OCI-LY1 (cell line): Measurements from ENCODE around the gene CTSC.

Experiments used
- H2AFZ ChIP-seq: fragments of 200-600 bp; sonication (generic), shearing (Covaris generic); 2 replicates; pipeline ENCODE4 v1.6.0; 2014; ENCODE audit warnings: antibody characterized with exemption, mild to moderate bottlenecking, low read length
- H3F3A ChIP-seq: fragments of 200-600 bp; sonication (generic), shearing (Covaris generic); 2 replicates; pipeline ENCODE4 v1.6.0; 2014; ENCODE audit warnings: mild to moderate bottlenecking, antibody characterized with exemption, low read length, moderate library complexity; ENCODE audit not compliant: insufficient read depth
- H3K27ac ChIP-seq: fragments of 200-600 bp; sonication (generic); 2 replicates; pipeline ENCODE4 v1.5.1; 2014; ENCODE audit warnings: low read length, mixed run types, mild to moderate bottlenecking, low read depth; ENCODE audit not compliant: poor library complexity, severe bottlenecking
- H3K27me3 ChIP-seq: fragments of 200-600 bp; sonication (generic); 2 replicates; pipeline ENCODE4 v1.6.0; 2014; ENCODE audit warnings: antibody characterized with exemption, mild to moderate bottlenecking, low read length, moderate library complexity; ENCODE audit not compliant: insufficient read depth
- H3K36me3 ChIP-seq: fragments of 200-600 bp; sonication (generic); 2 replicates; pipeline ENCODE4 v1.6.1; 2014; ENCODE audit warnings: mild to moderate bottlenecking, antibody characterized with exemption, low read length, moderate library complexity, mixed read lengths; ENCODE audit not compliant: insufficient read depth
- H3K4me1 ChIP-seq: fragments of 200-600 bp; sonication (generic); 2 replicates; pipeline ENCODE4 v1.5.1; 2014; ENCODE audit warnings: mild to moderate bottlenecking, low read length, moderate library complexity; ENCODE audit not compliant: insufficient read depth, severe bottlenecking
- H3K4me2 ChIP-seq: fragments of 200-600 bp; sonication (generic), shearing (Covaris generic); 2 replicates; pipeline ENCODE4 v1.6.1; 2014; ENCODE audit warnings: low read length
- H3K4me3 ChIP-seq: fragments of 200-600 bp; sonication (generic); 2 replicates; pipeline ENCODE4 v1.5.1; 2014; ENCODE audit warnings: low read length, low read depth, mild to moderate bottlenecking, mixed read lengths; ENCODE audit not compliant: poor library complexity, severe bottlenecking
- H3K79me2 ChIP-seq: fragments of 200-600 bp; shearing (Covaris generic); 2 replicates; pipeline ENCODE4 v1.6.1; 2016; ENCODE audit warnings: mixed run types, low read length, mixed read lengths; ENCODE audit not compliant: insufficient read depth
- H3K9ac ChIP-seq: fragments of 200-600 bp; sonication (generic), shearing (Covaris generic); 2 replicates; pipeline ENCODE4 v1.6.1; 2014; ENCODE audit warnings: mild to moderate bottlenecking, low read length, mixed read lengths
- H3K9me2 ChIP-seq: fragments of 200-600 bp; sonication (generic), shearing (Covaris generic); 2 replicates; pipeline ENCODE4 v1.6.1; 2014; ENCODE audit warnings: low read depth, mild to moderate bottlenecking, low read length, mixed read lengths
- H3K9me3 ChIP-seq: fragments of 200-600 bp; shearing (Covaris generic); 2 replicates; pipeline ENCODE4 v1.6.1; 2014; ENCODE audit warnings: low read length, mixed read lengths
- H4K20me1 ChIP-seq: fragments of 200-600 bp; sonication (generic), shearing (Covaris generic); 2 replicates; pipeline ENCODE4 v1.6.0; 2016; ENCODE audit warnings: mild to moderate bottlenecking, low read length; ENCODE audit not compliant: insufficient read depth
- EZH2 ChIP-seq: fragments of 200-600 bp; sonication (generic), shearing (Covaris generic); IDR thresholded peaks from 2 replicates; pipeline ENCODE4 v1.8.0; 2017; ENCODE audit warnings: borderline replicate concordance, mixed run types, mild to moderate bottlenecking, antibody characterized with exemption, low read length, moderate library complexity, mixed read lengths
- TF ChIP-seq, protein P1 (sequence below): fragments of 200-600 bp; sonication (generic), shearing (Covaris generic); IDR thresholded peaks from 2 replicates; pipeline ENCODE4 v1.5.1; 2017; ENCODE audit warnings: mild to moderate bottlenecking, antibody characterized with exemption, low read length, moderate library complexity, mixed read lengths

The CTSC gene

DNA sequence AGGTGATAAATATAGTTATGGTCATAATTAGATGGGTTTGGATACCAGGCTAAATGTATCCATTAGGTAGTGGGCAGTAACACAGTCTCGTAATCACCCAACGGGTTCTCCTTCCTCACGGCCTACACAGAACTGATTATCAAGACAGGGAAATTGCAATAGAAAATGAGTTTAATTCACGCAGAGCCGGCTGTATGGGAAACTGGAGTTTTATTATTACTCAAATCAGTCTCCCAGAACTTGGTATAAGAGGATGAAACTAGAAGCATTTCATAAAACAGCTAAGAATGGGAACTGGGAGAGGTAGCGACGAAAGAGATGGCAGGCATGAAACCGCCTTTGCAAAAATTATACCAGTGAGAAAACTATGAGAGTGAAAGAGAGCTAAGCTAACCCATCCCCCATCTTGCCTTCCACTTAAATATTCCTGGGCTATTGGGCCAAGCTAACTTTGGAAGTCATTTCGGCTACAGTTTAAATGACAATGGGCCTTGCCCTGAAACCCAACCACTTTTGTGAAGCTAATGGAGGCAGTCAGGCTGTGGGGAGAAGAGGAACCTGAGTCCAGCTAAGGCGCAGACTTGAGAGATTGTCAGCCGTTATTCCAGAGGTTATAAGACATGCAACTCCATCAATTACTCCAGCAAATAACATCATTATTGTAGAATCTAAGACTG, 29.6 kb downstream of the CTSC start:
- TF ChIP-seq EZH2 = no peak
- TF ChIP-seq, protein P1, sequence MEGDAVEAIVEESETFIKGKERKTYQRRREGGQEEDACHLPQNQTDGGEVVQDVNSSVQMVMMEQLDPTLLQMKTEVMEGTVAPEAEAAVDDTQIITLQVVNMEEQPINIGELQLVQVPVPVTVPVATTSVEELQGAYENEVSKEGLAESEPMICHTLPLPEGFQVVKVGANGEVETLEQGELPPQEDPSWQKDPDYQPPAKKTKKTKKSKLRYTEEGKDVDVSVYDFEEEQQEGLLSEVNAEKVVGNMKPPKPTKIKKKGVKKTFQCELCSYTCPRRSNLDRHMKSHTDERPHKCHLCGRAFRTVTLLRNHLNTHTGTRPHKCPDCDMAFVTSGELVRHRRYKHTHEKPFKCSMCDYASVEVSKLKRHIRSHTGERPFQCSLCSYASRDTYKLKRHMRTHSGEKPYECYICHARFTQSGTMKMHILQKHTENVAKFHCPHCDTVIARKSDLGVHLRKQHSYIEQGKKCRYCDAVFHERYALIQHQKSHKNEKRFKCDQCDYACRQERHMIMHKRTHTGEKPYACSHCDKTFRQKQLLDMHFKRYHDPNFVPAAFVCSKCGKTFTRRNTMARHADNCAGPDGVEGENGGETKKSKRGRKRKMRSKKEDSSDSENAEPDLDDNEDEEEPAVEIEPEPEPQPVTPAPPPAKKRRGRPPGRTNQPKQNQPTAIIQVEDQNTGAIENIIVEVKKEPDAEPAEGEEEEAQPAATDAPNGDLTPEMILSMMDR = no peak
- H3K79me2 ChIP-seq = no peaks in the 10 kb centered on the region
- no peak overlapping the region for H3K4me3 ChIP-seq

DNA sequence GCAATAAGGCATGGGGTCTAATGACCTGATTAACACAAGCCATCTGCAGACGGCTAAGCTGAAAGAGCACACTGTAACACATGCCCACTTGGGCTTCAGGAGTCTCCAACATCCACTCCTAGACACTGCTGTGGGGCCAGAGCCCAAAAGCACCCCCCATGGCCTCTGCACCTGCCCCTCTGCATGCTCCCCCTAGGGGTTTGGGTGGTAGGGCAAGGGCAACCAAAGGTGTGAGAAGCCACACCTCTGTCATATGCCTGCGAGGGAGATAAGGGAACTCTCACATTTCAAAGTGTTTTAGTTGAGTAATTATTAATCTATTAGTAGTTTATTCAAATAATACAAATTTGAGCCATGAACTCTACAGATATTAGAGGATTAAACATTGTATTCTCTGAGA, 30.8 kb downstream of the CTSC start:
- Histone ChIP-seq H3K9ac (no peak overlapping the region), H3K27ac (no peak overlapping the region), H2AFZ (no peak overlapping the region), H3K79me2 (no peaks in the 10 kb centered on the region), H3K4me2 (no peak overlapping the region), H3K9me3 (no peaks in the 10 kb centered on the region), H4K20me1 (no peaks in the 10 kb centered on the region), H3K4me3 (no peak overlapping the region), H3F3A (no peaks in the 10 kb centered on the region), H3K27me3 (no peaks in the 10 kb centered on the region), H3K4me1 (no peaks in the 10 kb centered on the region), H3K36me3 (peaks cover 80% of the 10 kb centered on the region), H3K9me2 (no peaks in the 10 kb centered on the region)
- TF ChIP-seq, protein P1 = no peak
- TF ChIP-seq EZH2 = no peak

More for the DNA sequence above, 29.6 kb downstream of the CTSC start:
- H3K27me3 ChIP-seq = no peaks in the 10 kb centered on the region
- no peaks in the 10 kb centered on the region for H3K9me2 ChIP-seq
- no peaks in the 10 kb centered on the region for H4K20me1 ChIP-seq
- no peak overlapping the region for H3K4me2 ChIP-seq
- H3K36me3 ChIP-seq = peaks cover 78% of the 10 kb centered on the region
- H2AFZ ChIP-seq = no peak overlapping the region
- H3K27ac ChIP-seq = no peak overlapping the region
- no peaks in the 10 kb centered on the region for H3K4me1 ChIP-seq
- no peak overlapping the region for H3K9ac ChIP-seq
- no peaks in the 10 kb centered on the region for H3F3A ChIP-seq
- no peaks in the 10 kb centered on the region for H3K9me3 ChIP-seq

DNA sequence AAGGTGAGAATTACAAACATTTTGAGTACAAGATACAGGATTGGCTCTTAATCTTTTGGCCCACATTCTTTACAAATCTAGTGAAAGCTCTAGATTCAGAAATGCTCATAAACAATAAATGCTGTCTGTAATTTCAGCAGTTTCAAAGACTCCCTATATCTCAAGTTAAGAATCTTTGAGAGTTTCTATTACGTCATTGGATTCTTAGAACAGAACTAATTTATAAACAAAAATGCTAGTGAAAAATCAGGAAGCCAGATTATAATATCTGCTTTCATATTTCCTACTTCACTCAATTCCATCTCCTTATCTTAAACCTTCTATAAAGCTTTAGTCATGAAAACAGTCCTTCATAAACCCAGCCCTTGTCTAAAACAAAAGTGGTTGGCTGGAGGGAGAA, 32.1 kb downstream of the CTSC start:
- H3K9ac ChIP-seq = no peak overlapping the region
- no peaks in the 10 kb centered on the region for H3K4me1 ChIP-seq
- H3K36me3 ChIP-seq = peaks cover 80% of the 10 kb centered on the region
- no peaks in the 10 kb centered on the region for H3K27me3 ChIP-seq
- H3K4me3 ChIP-seq = no peak overlapping the region
- H3K9me3 ChIP-seq = no peaks in the 10 kb centered on the region
- no peaks in the 10 kb centered on the region for H3F3A ChIP-seq
- H4K20me1 ChIP-seq = no peaks in the 10 kb centered on the region
- no peak overlapping the region for H3K4me2 ChIP-seq
- H3K79me2 ChIP-seq = no peaks in the 10 kb centered on the region
- no peak overlapping the region for H3K27ac ChIP-seq
- H3K9me2 ChIP-seq = no peaks in the 10 kb centered on the region
- no peak for TF ChIP-seq EZH2
- TF ChIP-seq, protein P1 = no peak
- H2AFZ ChIP-seq = no peak overlapping the region
